Small intestine (tissue), 7 donors: ENCODE results near the gene DNASE2B. TPM values are rescaled to one million over a fixed set of nuclear protein-coding genes. Genes with fewer than 3 reads are reported as not detected.
A peak's percentile ranks its signal among the peaks of the same experiment; 100 is the strongest.

Experiments used
- DNase-seq, 2 donors: peaks; one replicate each; pipeline versions ENCODE4 v3.0.0 to v3.0.0-alpha.2; 2013
- FAIRE-seq: peaks from 2 replicates; lab custom pipeline; 2012; peaks lifted over from hg19 to GRCh38; lab: Jason Lieb, UNC
- H3K27ac ChIP-seq, 3 donors: one replicate each; pipeline ENCODE4 v1.5.1; 2013; ENCODE audit warnings: low read length in 2 of 3, mild to moderate bottlenecking in 2 of 3, control low read depth in 1 of 3, inconsistent platforms in 1 of 3, low read depth in 1 of 3, moderate library complexity in 1 of 3
- H3K27me3 ChIP-seq, 3 donors: one replicate each; pipeline ENCODE4 v1.6.1; 2013; ENCODE audit warnings: low read length in 3 of 3, inconsistent platforms in 1 of 3; ENCODE audit not compliant: control insufficient read depth in 3 of 3, insufficient read depth in 3 of 3
- H3K36me3 ChIP-seq, 3 donors: one replicate each; pipeline ENCODE4 v1.6.1; 2013; ENCODE audit warnings: low read length in 3 of 3, inconsistent platforms in 1 of 3, low read depth in 1 of 3, mild to moderate bottlenecking in 1 of 3, moderate library complexity in 1 of 3; ENCODE audit not compliant: control insufficient read depth in 3 of 3, insufficient read depth in 2 of 3
- H3K4me1 ChIP-seq, 3 donors: one replicate each; pipeline ENCODE4 v1.6.1; 2013; ENCODE audit warnings: low read length in 2 of 3, inconsistent platforms in 1 of 3, low read depth in 1 of 3, mild to moderate bottlenecking in 1 of 3, moderate library complexity in 1 of 3; ENCODE audit not compliant: control insufficient read depth in 3 of 3, insufficient read depth in 2 of 3
- H3K4me3 ChIP-seq, 3 donors: one replicate each; pipeline ENCODE4 v1.5.1; 2013; ENCODE audit warnings: low read length in 3 of 3, control low read depth in 1 of 3, inconsistent platforms in 1 of 3, low read depth in 1 of 3, mild to moderate bottlenecking in 1 of 3, moderate library complexity in 1 of 3
- H3K9me3 ChIP-seq, 2 donors: one replicate each; pipeline ENCODE4 v1.6.1; 2013; ENCODE audit warnings: low read depth in 1 of 2, low read length in 1 of 2; ENCODE audit not compliant: control insufficient read depth in 2 of 2, insufficient read depth in 1 of 2
- WGBS, 3 donors: extraction: QIAGEN DNeasy Blood & Tissue Kit; methylation state at CpG; one replicate each; pipeline ENCODE4 v1.1.7; 2013; 5-methylcytosine and 5-hydroxymethylcytosine counted together
- polyA plus RNA-seq, 4 donors: library from polyadenylated mRNA; stranded (reverse) in 3 of 4; unstranded in 1 of 4; fragments of 200-250 nt in 3 of 4; fragments of 120-200 nt in 1 of 4; gene quantifications; one replicate each; pipeline versions ENCODE4 v1.2.1 to v1.2.3, GENCODE V29; 2013
- donor health status: healthy with polysubstance abuse.
- donor health status: control.
- donor health status: control.
- donor health status: Bipolar disorder and iron deficiency.
- donor health status: healthy.

DNASE2B gene
- polyA plus RNA-seq, 4 donors, result 0.09 to 0.18 TPM; not detected in 2

- no peak for DNase-seq
- H3K4me1 ChIP-seq, result no peaks in the 10 kb centered on the region
- H3K36me3 ChIP-seq, result no peaks in the 10 kb centered on the region
- no peak overlapping the region for H3K4me3 ChIP-seq
- H3K27me3 ChIP-seq, result no peaks in the 10 kb centered on the region
- no peak for FAIRE-seq
- 43 to 52% (median 50%) methylated on average over 3 of the region's 3 CpGs for WGBS, 3 donors
- H3K9me3 ChIP-seq, result no peaks in the 10 kb centered on the region
- no peak overlapping the region for H3K27ac ChIP-seq
Observed at GRCh38 chr1:84377480-84378095, 20.7 kb upstream of the DNASE2B start.

GRCh38 chr1:84379138-84379916 lies 19.0 kb upstream of the DNASE2B start:
- Histone ChIP-seq H3K4me3 (no peak overlapping the region), H3K27me3 (no peaks in the 10 kb centered on the region), H3K36me3 (no peaks in the 10 kb centered on the region), H3K4me1 (no peaks in the 10 kb centered on the region), H3K9me3 (no peaks in the 10 kb centered on the region), H3K27ac (no peak overlapping the region)
- 78 to 90% (median 89%) methylated on average over 4 of the region's 4 CpGs for WGBS, 3 donors
- no peak for DNase-seq
- FAIRE-seq, result no peak

- DNase-seq (no peak), FAIRE-seq (no peak)
- Histone ChIP-seq H3K4me1 (no peaks in the 10 kb centered on the region), H3K27me3 (no peaks in the 10 kb centered on the region), H3K27ac (no peak overlapping the region), H3K9me3 (no peaks in the 10 kb centered on the region), H3K4me3 (no peak overlapping the region), H3K36me3 (no peaks in the 10 kb centered on the region)
- 66 to 82% (median 67%) methylated on average over 1 of the region's 1 CpG for WGBS, 3 donors
Observed at GRCh38 chr1:84379917-84380180, 18.4 kb upstream of the DNASE2B start.

GRCh38 chr1:84382127-84382526 lies 16.2 kb upstream of the DNASE2B start:
- Histone ChIP-seq H3K27me3 (no peaks in the 10 kb centered on the region), H3K27ac (no peak overlapping the region), H3K4me1 (no peaks in the 10 kb centered on the region), H3K9me3 (no peaks in the 10 kb centered on the region), H3K36me3 (no peaks in the 10 kb centered on the region), H3K4me3 (no peak overlapping the region)
- FAIRE-seq, result no peak
- WGBS, 3 donors, result 84 to 91% (median 86%) methylated on average over 3 of the region's 3 CpGs
- DNase-seq, result no peak

- no peaks in the 10 kb centered on the region for H3K27me3 ChIP-seq
- no peaks in the 10 kb centered on the region for H3K36me3 ChIP-seq
- FAIRE-seq, result no peak
- H3K4me1 ChIP-seq, result no peaks in the 10 kb centered on the region
- WGBS, 3 donors, result 67 to 75% (median 70%) methylated on average over 1 of the region's 1 CpG
- H3K9me3 ChIP-seq, result no peaks in the 10 kb centered on the region
- H3K4me3 ChIP-seq, result no peak overlapping the region
- no peak overlapping the region for H3K27ac ChIP-seq
- no peak for DNase-seq
Observed at GRCh38 chr1:84385347-84385746, 12.9 kb upstream of the DNASE2B start.

GRCh38 chr1:84386716-84387479 lies 11.4 kb upstream of the DNASE2B start:
- no peaks in the 10 kb centered on the region for H3K9me3 ChIP-seq
- no peak overlapping the region for H3K4me3 ChIP-seq
- H3K27ac ChIP-seq, result no peak overlapping the region
- FAIRE-seq (no peak), DNase-seq (no peak)
- H3K27me3 ChIP-seq, result no peaks in the 10 kb centered on the region
- 88 to 95% (median 92%) methylated on average over 5 of the region's 5 CpGs for WGBS, 3 donors
- H3K4me1 ChIP-seq, result no peaks in the 10 kb centered on the region
- no peaks in the 10 kb centered on the region for H3K36me3 ChIP-seq

- no peak overlapping the region for H3K27ac ChIP-seq
- no peak for DNase-seq
- no peaks in the 10 kb centered on the region for H3K27me3 ChIP-seq
- no peaks in the 10 kb centered on the region for H3K36me3 ChIP-seq
- no peaks in the 10 kb centered on the region for H3K4me1 ChIP-seq
- H3K9me3 ChIP-seq, result no peaks in the 10 kb centered on the region
- H3K4me3 ChIP-seq, result no peak overlapping the region
- no peak for FAIRE-seq
- 76 to 77% (median 76%) methylated on average over 8 of the region's 8 CpGs for WGBS, 3 donors
Observed at GRCh38 chr1:84387480-84388163, 10.7 kb upstream of the DNASE2B start.

GRCh38 chr1:84390226-84390625 lies 8.1 kb upstream of the DNASE2B start:
- Histone ChIP-seq H3K36me3 (no peaks in the 10 kb centered on the region), H3K4me3 (no peak overlapping the region), H3K27me3 (no peaks in the 10 kb centered on the region), H3K4me1 (no peaks in the 10 kb centered on the region), H3K9me3 (no peaks in the 10 kb centered on the region), H3K27ac (no peak overlapping the region)
- DNase-seq (peak in 1 of 2 donors; percentile 37), FAIRE-seq (no peak)
